Caki2 (cell line): Measurements from ENCODE around the gene ATP2C1. TPM values are rescaled to one million over a fixed set of nuclear protein-coding genes. Genes with fewer than 3 reads are reported as not detected.
A peak's percentile ranks its signal among the peaks of the same experiment; 100 is the strongest.
"Not testable (repeated sequence)": the region's sequence is repeated elsewhere in the genome, so short reads cannot be mapped to it uniquely, and the experiment has no call there.

Experiments used
- DNase-seq: peaks from one replicate; pipeline ENCODE4 v3.0.0-alpha.2; 2015; ENCODE audit warnings: low read depth
- in situ Hi-C: cut with HindIII; loops from 2 replicates; pipeline ENCODE4 v1.10.0; 2016; ENCODE audit warnings: low sequenced_read_pairs, low pct_unique_long_range_greater_than_20kb, mixed read lengths
- total RNA-seq: library from RNA; depleted of rRNA; stranded (reverse); fragments of >200 nt; shearing (Covaris generic); gene quantifications from 2 replicates; pipeline ENCODE4 v1.2.3, GENCODE V29; 2014; ENCODE audit warnings: low replicate concordance

The ATP2C1 gene
- total RNA-seq, 1 experiment from 2014 or later: 21.1 TPM

DNA sequence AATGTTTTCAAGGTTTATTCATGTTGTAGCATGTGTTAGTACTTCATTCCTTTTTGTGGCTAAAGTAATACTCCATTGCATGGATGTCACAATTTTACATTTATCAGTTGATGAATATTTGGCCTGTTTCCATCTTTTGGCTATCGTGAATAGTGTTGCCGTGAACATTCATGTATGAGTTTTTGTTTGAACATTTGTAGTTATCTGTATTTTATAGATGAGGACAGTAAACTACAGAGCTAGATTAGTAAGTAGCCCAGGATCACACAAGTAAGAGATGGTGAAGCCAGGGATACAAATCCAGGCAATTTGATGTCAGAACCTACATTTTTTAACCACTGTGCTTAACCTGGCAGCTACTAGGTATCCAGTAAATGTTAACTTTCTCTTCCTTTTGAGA lies 69.6 kb downstream of the ATP2C1 start:
- DNase-seq: no peak
- in situ Hi-C loops: no loop called here

DNA sequence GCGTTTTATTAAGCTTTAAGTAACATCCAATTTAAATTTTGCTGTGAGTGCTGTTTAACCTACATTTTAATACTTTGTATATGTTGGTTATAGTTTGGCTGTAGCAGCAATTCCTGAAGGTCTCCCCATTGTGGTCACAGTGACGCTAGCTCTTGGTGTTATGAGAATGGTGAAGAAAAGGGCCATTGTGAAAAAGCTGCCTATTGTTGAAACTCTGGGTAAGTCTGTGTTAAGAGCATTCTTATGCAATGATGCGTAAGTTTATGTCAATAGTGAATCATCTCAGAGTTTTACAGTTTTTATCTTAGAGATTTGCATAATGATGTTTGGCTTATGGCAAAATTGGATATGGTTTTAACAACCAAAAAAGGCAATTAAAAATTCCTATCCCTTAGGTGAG lies 70.0 kb downstream of the ATP2C1 start:
- peak; percentile 63 for DNase-seq
- in situ Hi-C loops: no loop called here

- no peak for DNase-seq
- in situ Hi-C loops: no loop called here
Measured at GRCh38 chr3:130967281-130967680, 73.4 kb downstream of the ATP2C1 start.

DNA sequence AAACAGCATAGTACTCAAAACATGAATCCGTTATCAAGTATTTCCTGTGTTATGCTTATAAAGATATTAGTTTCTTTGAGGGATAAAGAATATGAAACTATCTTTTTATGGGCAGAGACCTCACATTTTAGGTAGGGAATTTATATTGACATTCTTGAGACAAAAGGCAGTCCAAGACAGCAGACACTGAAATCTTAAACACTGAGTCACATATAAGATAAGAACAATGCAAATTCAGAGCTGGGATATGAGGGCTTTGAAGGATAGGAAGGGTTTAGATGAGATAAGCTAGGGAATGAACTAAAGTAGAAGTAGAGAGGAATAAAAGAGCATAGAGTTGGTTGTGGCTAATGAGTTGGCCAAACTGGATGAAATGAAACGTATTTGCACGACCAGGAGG lies 74.3 kb downstream of the ATP2C1 start:
- in situ Hi-C loops: no loop called here
- no peak for DNase-seq

- in situ Hi-C loops: no loop called here
- no peak for DNase-seq
Measured at GRCh38 chr3:130969621-130970020, 75.7 kb downstream of the ATP2C1 start.

DNA sequence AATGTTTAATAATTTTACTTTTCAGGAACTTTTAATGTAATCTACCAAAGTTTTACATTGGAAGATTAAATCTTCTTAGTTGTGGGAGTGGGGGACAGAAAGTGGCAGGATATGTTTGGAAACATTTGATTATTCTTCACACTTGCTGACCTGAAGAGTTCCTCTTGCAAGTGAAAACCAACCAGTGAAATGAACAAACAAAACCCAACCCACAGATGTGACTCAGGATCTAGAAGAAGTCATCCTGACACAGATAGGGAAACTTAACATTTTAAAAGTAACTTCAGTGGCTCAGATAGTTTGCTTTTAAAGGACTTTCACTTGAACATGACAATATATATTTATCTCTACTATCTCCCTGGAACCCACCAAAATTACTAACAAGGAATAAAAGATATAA lies 77.3 kb downstream of the ATP2C1 start:
- in situ Hi-C loops: no loop called here

DNA sequence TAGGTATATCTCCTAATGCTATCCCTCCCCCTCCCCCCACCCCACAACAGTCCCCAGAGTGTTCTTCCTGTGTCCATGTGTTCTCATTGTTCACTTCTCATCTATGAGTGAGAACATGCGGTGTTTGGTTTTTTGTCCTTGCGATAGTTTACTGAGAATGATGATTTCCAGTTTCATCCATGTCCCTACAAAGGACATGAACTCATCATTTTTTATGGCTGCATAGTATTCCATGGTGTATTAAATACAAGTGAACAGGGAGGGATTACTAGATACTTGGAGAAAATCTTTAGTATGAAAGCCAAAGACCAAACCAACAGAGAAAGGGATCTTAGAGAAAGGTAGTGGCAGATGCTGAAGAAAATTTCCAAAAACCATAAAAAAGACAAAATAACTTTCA lies 78.7 kb downstream of the ATP2C1 start:
- in situ Hi-C loops, DNase-seq: not testable (repeated sequence)

More for the DNA sequence above, 77.3 kb downstream of the ATP2C1 start:
- DNase-seq: no peak

GRCh38 chr3:130973406-130973805 lies 79.5 kb downstream of the ATP2C1 start:
- in situ Hi-C loops: no loop called here
- DNase-seq: no peak

GRCh38 chr3:130974201-130974600 lies 80.3 kb downstream of the ATP2C1 start:
- DNase-seq: no peak
- in situ Hi-C loops: no loop called here

GRCh38 chr3:130975251-130975650 lies 81.4 kb downstream of the ATP2C1 start:
- in situ Hi-C loops: no loop called here
- no peak for DNase-seq

DNA sequence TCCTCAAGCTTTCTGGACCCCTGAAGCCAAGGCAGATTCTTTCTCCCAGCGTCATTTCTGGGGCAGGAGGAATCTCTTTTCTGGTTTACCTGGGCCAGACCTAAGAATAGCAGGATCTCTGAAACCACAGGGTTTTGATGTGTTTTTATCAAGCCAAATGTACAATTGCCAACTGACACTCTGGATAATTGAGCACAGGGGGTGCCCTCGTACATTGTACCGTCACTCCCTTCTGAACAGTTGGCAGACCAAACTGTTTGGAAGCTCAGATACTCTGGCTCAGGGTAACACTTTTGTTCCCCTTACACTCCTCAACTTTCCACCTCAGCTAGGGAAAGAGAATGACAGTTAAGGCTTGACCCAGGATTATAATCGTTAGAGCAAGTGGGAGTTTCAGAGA lies 82.8 kb downstream of the ATP2C1 start:
- no peak for DNase-seq
- in situ Hi-C loops: no loop called here

- in situ Hi-C loops: no loop called here
Measured at GRCh38 chr3:130979117-130979516, 85.2 kb downstream of the ATP2C1 start.

GRCh38 chr3:130981469-130981868 lies 87.6 kb downstream of the ATP2C1 start:
- in situ Hi-C loops: no loop called here
- DNase-seq: no peak

More at GRCh38 chr3:130979117-130979516, 85.2 kb downstream of the ATP2C1 start:
- no peak for DNase-seq

DNA sequence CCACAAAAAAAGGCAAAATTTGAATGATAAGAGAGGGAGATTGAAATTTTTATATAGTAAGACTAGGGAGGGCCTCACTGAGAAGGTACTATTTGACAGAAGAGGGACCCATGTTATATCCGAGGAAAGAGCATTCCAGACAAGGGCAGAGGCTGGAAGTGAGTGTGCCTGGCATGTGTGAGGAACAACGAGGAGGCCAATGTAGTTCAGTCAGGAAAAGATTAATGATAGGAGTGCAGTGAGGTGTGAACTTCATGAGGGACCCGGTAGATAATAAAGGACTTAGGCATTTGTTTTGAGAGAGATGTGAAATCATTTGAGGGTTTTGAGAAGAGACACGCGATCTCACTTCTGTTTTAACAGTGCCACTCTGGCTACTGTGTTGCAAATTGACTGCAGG lies 96.4 kb downstream of the ATP2C1 start:
- in situ Hi-C loops: no loop called here

GRCh38 chr3:130991126-130991525 lies 97.2 kb downstream of the ATP2C1 start:
- no peak for DNase-seq
- in situ Hi-C loops: no loop called here

More for the DNA sequence above, 96.4 kb downstream of the ATP2C1 start:
- DNase-seq: peak; percentile 39

GRCh38 chr3:130992344-130992743 lies 98.5 kb downstream of the ATP2C1 start:
- DNase-seq: no peak
- in situ Hi-C loops: no loop called here

DNA sequence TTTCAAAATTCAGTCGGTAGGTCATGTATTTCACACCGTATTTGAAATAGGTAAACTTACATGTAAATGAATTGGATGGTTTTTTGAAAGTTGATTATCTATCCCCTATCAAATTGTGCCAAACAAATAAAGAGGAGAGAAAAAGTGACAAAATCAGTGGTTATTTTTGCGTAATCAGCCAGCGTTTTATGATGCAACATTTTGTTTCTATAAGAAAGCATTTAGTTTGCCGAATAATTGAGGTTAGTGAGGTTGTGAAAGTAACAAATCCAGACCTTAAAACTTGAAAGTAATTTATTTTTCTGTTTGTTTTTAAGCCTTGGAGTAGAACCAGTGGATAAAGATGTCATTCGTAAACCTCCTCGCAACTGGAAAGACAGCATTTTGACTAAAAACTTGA lies 103.4 kb downstream of the ATP2C1 start:
- no peak for DNase-seq
- in situ Hi-C loops: no loop called here

- DNase-seq: no peak
- in situ Hi-C loops: no loop called here
Measured at GRCh38 chr3:131001071-131001470, 107.2 kb downstream of the ATP2C1 start.

DNA sequence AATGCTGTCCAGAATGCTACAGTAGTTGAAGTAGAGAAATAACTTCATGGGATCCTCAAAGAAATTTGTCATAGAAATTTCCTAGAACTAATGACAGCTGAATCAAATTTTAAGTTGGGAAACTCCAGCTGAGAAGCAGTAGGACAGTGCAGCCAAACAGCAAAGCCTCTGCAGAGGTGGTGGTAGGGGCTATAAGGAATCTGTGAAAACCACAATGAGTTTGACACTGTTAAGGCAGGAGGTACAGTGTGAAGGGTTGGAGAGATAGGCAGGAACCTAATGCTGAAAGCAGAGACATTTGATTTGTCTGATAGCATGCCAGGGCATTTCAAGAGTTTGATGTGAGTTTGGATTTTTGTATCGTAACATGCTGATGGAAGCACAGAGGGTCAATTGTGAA lies 110.7 kb downstream of the ATP2C1 start:
- DNase-seq: no peak
- in situ Hi-C loops: no loop called here

- DNase-seq: no peak
- in situ Hi-C loops: no loop called here
Measured at GRCh38 chr3:131007256-131007655, 113.4 kb downstream of the ATP2C1 start.

- no peak for DNase-seq
- in situ Hi-C loops: no loop called here
Measured at GRCh38 chr3:131007782-131008181, 113.9 kb downstream of the ATP2C1 start.
